Measurements from ENCODE around the gene LRP2.

Gene LRP2

DNA sequence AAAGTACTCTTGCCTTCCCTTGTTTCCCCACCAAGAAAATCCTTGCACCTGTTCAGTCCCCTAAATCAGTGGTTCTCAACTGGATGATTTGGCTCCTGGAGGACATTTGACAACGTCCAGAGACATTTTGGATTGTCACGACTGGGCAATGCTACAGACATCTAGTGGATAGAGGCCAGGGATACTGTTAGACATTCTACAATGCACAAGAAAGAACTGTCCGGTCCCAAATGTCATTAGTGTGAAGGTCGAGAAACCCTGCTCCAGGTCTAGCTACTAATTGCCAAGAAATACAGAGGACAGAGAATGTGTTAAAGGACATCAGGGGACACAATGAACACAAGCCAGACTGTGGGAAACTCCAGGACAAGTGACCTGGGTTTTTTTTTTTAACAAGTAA is 60.0 kb downstream of the LRP2 start:
- DNase-seq (ENCODE audit: low spot score) = no peak
- POLR2A ChIA-PET (ENCODE audit: low non-redundant PET) = no interaction called here
- CTCF ChIA-PET = interaction anchor here (1.0 kb wide), 1 partner anchor 12 kb away, joined by 5 read pairs; no protein-coding TSS in a partner anchor
- TF ChIP-seq, protein P1, sequence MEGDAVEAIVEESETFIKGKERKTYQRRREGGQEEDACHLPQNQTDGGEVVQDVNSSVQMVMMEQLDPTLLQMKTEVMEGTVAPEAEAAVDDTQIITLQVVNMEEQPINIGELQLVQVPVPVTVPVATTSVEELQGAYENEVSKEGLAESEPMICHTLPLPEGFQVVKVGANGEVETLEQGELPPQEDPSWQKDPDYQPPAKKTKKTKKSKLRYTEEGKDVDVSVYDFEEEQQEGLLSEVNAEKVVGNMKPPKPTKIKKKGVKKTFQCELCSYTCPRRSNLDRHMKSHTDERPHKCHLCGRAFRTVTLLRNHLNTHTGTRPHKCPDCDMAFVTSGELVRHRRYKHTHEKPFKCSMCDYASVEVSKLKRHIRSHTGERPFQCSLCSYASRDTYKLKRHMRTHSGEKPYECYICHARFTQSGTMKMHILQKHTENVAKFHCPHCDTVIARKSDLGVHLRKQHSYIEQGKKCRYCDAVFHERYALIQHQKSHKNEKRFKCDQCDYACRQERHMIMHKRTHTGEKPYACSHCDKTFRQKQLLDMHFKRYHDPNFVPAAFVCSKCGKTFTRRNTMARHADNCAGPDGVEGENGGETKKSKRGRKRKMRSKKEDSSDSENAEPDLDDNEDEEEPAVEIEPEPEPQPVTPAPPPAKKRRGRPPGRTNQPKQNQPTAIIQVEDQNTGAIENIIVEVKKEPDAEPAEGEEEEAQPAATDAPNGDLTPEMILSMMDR (conservative IDR thresholded peaks at IDR 0.05; ENCODE audit: low read depth) = no peak
- no peak overlapping the region for H3K27ac ChIP-seq

DNA sequence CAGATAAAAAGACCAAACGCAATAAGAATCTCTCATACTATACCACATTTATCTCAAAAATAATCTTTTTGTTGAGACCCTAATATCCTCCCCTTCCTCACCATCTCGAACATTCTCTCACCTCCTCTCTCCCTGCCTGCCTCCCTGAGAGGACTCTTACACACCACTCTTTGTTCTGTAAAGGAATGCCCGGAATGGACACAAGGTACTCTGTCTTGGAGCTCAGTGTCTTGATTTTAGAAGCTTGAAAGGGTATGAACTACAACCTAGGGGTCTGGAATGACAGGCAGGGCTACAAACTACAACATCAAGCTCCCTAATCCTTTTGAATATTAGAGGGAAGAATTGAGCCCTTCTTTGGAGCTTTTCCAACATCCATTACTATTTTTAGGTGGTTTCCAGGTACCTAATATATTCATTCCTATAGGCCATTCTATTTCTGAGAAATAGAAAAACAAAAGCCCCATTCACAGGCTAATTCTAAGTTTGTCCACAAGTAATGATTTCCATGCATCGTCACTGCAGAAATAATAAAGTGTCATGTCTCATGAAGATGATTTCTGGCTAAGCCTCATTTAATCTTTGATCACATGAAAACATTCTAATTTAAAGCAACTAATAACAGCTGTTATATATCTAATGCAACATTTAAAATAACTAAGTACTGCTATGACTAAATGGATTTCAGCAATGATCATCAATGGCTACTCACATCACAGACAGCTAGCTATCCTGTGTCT is 60.6 kb downstream of the LRP2 start:
- CTCF ChIA-PET = interaction anchor here (1.0 kb wide), 1 partner anchor 12 kb away, joined by 5 read pairs; no protein-coding TSS in a partner anchor
- POLR2A ChIA-PET (ENCODE audit: low non-redundant PET) = no interaction called here
- TF ChIP-seq, protein P1 (conservative IDR thresholded peaks at IDR 0.05; ENCODE audit: low read depth) = no peak
- no peak overlapping the region for H3K27ac ChIP-seq
- no peak for DNase-seq (ENCODE audit: low spot score)

DNA sequence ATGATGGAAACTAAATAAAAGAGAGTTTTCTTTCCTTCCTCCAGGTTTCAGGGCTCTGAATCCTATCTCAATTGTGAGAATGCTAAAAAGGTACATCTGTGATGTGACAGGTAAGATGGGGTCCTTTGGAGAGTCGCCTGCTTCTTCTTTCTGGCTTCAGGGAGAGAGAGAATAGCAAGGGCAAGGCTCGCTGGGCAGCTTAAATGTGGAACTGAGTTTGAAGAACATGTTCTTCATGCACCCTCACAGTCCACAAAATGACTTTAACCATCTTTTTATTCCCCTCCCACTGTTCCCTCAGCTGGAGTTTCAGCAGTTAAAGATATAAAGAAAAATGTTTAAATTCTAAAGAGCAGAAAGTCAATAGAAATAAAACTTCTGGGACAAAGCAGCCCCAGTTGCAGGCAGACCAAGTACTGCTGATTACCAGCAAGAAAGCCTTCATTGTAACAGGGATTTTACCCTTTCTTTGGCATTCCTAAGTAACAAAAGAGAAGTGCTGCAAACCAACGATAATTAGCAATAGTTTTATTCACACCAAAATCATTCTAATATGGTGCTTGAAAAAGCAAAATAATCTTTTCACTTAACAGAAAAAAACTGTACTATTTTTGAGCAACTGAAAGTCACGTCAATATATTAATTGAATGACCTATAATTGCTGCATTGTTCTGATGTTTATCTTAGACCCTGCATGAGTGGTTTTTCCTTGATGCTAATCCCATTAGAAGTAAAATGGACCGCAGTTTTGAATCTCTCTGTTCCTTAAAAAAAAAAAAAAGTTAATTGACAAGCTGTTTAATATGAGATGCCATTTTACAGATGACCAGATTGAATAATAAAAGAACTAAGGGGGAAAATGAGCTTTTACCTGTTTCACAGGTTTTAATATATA is 61.5 kb downstream of the LRP2 start:
- TF ChIP-seq, protein P1 (conservative IDR thresholded peaks at IDR 0.05; ENCODE audit: low read depth) = no peak
- ChIA-PET CTCF (no interaction called here), POLR2A (ENCODE audit: low non-redundant PET) (no interaction called here)
- no peak overlapping the region for H3K27ac ChIP-seq
- no peak for DNase-seq (ENCODE audit: low spot score)

GRCh38 chr2:169298007-169298406 is 64.3 kb downstream of the LRP2 start:
- DNase-seq (ENCODE audit: low spot score) = no peak
- TF ChIP-seq, protein P1 (conservative IDR thresholded peaks at IDR 0.05; ENCODE audit: low read depth) = no peak
- ChIA-PET CTCF (no interaction called here), POLR2A (ENCODE audit: low non-redundant PET) (no interaction called here)
- H3K27ac ChIP-seq = no peak overlapping the region

DNA sequence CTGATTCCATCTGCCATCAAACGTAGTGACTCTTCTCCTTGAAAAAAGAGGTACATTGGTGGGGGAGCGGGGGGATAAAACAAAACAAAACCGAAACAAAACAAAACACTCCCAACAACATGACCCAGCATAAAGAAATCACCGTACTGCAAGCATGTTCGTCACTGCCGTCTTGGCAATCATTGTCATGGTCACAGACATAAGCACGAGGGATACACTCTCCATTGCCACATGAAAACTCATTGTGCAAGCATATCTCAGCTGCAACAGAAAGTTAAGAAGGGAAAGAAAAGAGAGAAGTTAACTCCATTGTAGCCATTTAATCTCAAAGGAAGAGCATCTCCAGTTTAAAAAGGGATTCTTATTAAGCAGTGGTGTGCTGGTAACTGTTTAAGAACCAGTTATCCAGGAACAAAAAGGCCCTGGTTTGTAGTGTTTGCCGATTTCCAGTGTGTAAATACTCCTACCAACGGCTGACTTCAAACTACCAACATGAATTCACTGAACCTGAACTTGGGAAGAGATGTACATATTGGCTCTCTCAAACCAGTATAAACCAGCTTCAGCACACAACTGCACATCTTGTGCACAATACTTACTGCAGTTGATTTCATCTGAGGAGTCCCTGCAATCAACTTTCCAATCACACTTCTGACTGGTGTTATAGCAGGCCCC is 68.2 kb downstream of the LRP2 start:
- POLR2A ChIA-PET (ENCODE audit: low non-redundant PET) = no interaction called here
- CTCF ChIA-PET = no interaction called here
- TF ChIP-seq, protein P1 (conservative IDR thresholded peaks at IDR 0.05; ENCODE audit: low read depth) = no peak
- H3K27ac ChIP-seq = no peak overlapping the region
- no peak for DNase-seq (ENCODE audit: low spot score)

- no peak for DNase-seq (ENCODE audit: low spot score)
- TF ChIP-seq, protein P1 (conservative IDR thresholded peaks at IDR 0.05; ENCODE audit: low read depth) = no peak
- ChIA-PET POLR2A (ENCODE audit: low non-redundant PET) (no interaction called here), CTCF (no interaction called here)
- no peak overlapping the region for H3K27ac ChIP-seq
Measured at GRCh38 chr2:169291517-169291916, 70.8 kb downstream of the LRP2 start.

Measured in RWPE1 (cell line).